Panc1 (cell line): ENCODE measurements around the gene TPRN. TPM values are rescaled to one million over a fixed set of nuclear protein-coding genes. Genes with fewer than 3 reads are reported as not detected.

Experiments
- ATAC-seq: fragments of 200-7000 bp; cut with Tn5 transposase; 2 replicates; pipeline ENCODE4 v1.9.1; 2020; ENCODE audit warnings: mild to moderate bottlenecking, moderate library complexity
- BruUV-seq: library from RNA; stranded (reverse); fragments of 400-500 nt; replicated peaks from 2 replicates; lab custom pipeline; 2021; lab: Mats Ljungman, UMichigan
- CTCF ChIA-PET: fragments of 300-600 bp; sonication (Branson Sonifier 250); formaldehyde crosslinking; loops from one replicate; lab custom pipeline; 2022; ENCODE audit warnings: antibody characterized with exemption; lab: Charles Lee
- POLR2A ChIA-PET: fragments of 300-600 bp; sonication (Branson Sonifier 250); formaldehyde crosslinking; loops from one replicate; lab custom pipeline; 2022; ENCODE audit warnings: antibody characterized with exemption; lab: Charles Lee
- DNase-seq: peaks from one replicate; pipeline ENCODE4 v3.0.0-alpha.2; 2010; ENCODE audit warnings: low read depth, low spot score
- H3K27ac ChIP-seq: 2 replicates; pipeline ENCODE4 v1.5.1; 2011; ENCODE audit warnings: mild to moderate bottlenecking, low read length, inconsistent platforms
- H3K27me3 ChIP-seq: fragments of 200-500 bp; sonication (Bioruptor generic); 2 replicates; pipeline ENCODE4 v1.6.0; 2014; ENCODE audit warnings: low read length, inconsistent platforms; ENCODE audit not compliant: control insufficient read depth, insufficient read depth
- H3K36me3 ChIP-seq: fragments of 200-500 bp; sonication (Bioruptor generic); 2 replicates; pipeline ENCODE4 v1.5.1; 2014; ENCODE audit warnings: inconsistent platforms, mild to moderate bottlenecking, low read length, moderate library complexity; ENCODE audit not compliant: control insufficient read depth, insufficient read depth
- H3K4me1 ChIP-seq: 2 replicates; pipeline ENCODE4 v1.5.1; 2011; ENCODE audit warnings: inconsistent platforms, mild to moderate bottlenecking, low read length, moderate library complexity; ENCODE audit not compliant: control insufficient read depth, insufficient read depth
- H3K4me3 ChIP-seq, 2 experiments: 2 replicates each; pipeline ENCODE4 v1.5.1; 2011 to 2012; ENCODE audit warnings: low read depth in 2 of 2, low read length in 2 of 2, mild to moderate bottlenecking in 2 of 2, inconsistent platforms in 1 of 2, moderate library complexity in 1 of 2
- H3K9me3 ChIP-seq: fragments of 200-500 bp; sonication (Bioruptor generic); 2 replicates; pipeline ENCODE4 v1.5.1; 2014; ENCODE audit warnings: low read depth, mild to moderate bottlenecking, inconsistent platforms, low read length, moderate library complexity; ENCODE audit not compliant: control insufficient read depth, insufficient read depth
- CTCF ChIP-seq: fragments of 450-650 bp; IDR thresholded peaks from 2 replicates; pipeline ENCODE4 v1.5.1; 2017; ENCODE audit warnings: mild to moderate bottlenecking
- POLR2AphosphoS5 ChIP-seq: IDR thresholded peaks from 2 replicates; pipeline ENCODE4 v1.6.1; 2012; ENCODE audit warnings: mild to moderate bottlenecking, low read depth, low read length, moderate library complexity
- REST ChIP-seq, 2 experiments: IDR thresholded peaks; 2 replicates each; pipeline ENCODE4 v1.6.1; 2011 to 2012; ENCODE audit warnings: low read depth in 2 of 2, control low read depth in 1 of 2, low read length in 1 of 2, mild to moderate bottlenecking in 1 of 2, moderate library complexity in 1 of 2; ENCODE audit not compliant: insufficient read depth in 1 of 2
- SIN3A ChIP-seq: IDR thresholded peaks from 2 replicates; pipeline ENCODE4 v1.6.1; 2012; ENCODE audit warnings: low read depth, mild to moderate bottlenecking, low read length, moderate library complexity, borderline replicate concordance; ENCODE audit not compliant: insufficient read depth
- TCF7L2 ChIP-seq: IDR thresholded peaks from 2 replicates; pipeline ENCODE4 v1.6.1; 2011; ENCODE audit warnings: mild to moderate bottlenecking, low read depth, low read length, inconsistent platforms
- in situ Hi-C: cut with HindIII; loops from 2 replicates; pipeline ENCODE4 v1.10.0; 2016; ENCODE audit warnings: low sequenced_read_pairs, low pct_unique_long_range_greater_than_20kb
- intact Hi-C: fragments of 100-400 bp; cut with micrococcal nuclease; formaldehyde crosslinking; loops from one replicate; pipeline ENCODE4 v1.10.0; 2022; ENCODE audit not compliant: unreplicated experiment
- total RNA-seq: library from RNA; stranded (reverse); gene quantifications from one replicate; pipeline ENCODE4 v1.2.1, GENCODE V29; 2021; ENCODE audit not compliant: unreplicated experiment

TPRN gene
- total RNA-seq, 1 experiment from 2014 or later = 21.7 TPM

- H3K9me3 ChIP-seq = no peaks in the 10 kb centered on the region
- ChIA-PET POLR2A (no interaction called here), CTCF (no interaction called here)
- TF ChIP-seq REST (IDR thresholded peaks at IDR 0.05; ENCODE audit: insufficient read depth in 1 of 2, low read depth in 2 of 2, low read length in 1 of 2) = no peak
- TF ChIP-seq SIN3A = no peak
- TF ChIP-seq POLR2AphosphoS5 = no peak
- no peak for TF ChIP-seq TCF7L2
- TF ChIP-seq CTCF = no peak
- no peaks in the 10 kb centered on the region for H3K36me3 ChIP-seq
- no peak overlapping the region for H3K4me3 ChIP-seq
- no TSS peak for BruUV-seq
- intact Hi-C loops (no loop called here), in situ Hi-C loops (no loop called here)
- H3K27me3 ChIP-seq = no peaks in the 10 kb centered on the region
- no peak overlapping the region for H3K27ac ChIP-seq
- no peak for DNase-seq
- H3K4me1 ChIP-seq = peaks cover 38% of the 10 kb centered on the region
- ATAC-seq = no peak
Observed at GRCh38 chr9:137195525-137196220, 4.9 kb downstream of the TPRN start.

- H3K27me3 ChIP-seq = no peaks in the 10 kb centered on the region
- no peaks in the 10 kb centered on the region for H3K36me3 ChIP-seq
- no peaks in the 10 kb centered on the region for H3K9me3 ChIP-seq
- ChIA-PET POLR2A (no interaction called here), CTCF (no interaction called here)
- in situ Hi-C loops (no loop called here), intact Hi-C loops (no loop called here)
- ATAC-seq (no peak), DNase-seq (no peak)
- no peak overlapping the region for H3K4me3 ChIP-seq
- TF ChIP-seq POLR2AphosphoS5 (no peak), TCF7L2 (no peak), CTCF (no peak), REST (IDR thresholded peaks at IDR 0.05; ENCODE audit: insufficient read depth in 1 of 2, low read depth in 2 of 2, low read length in 1 of 2) (no peak), SIN3A (no peak)
- peaks cover 41% of the 10 kb centered on the region for H3K4me1 ChIP-seq
- BruUV-seq = no TSS peak
- H3K27ac ChIP-seq = no peak overlapping the region
Observed at GRCh38 chr9:137194909-137195308, 5.6 kb downstream of the TPRN start.
